ENCODE results near the gene FRMD1. TPM values are rescaled to one million over a fixed set of nuclear protein-coding genes. Genes with fewer than 3 reads are reported as not detected.

Gene FRMD1
- total and polyA plus RNA-seq, 2 donors (not counting 3 experiments of a cell fraction or from before 2014, with no cell fraction given): not detected

DNA sequence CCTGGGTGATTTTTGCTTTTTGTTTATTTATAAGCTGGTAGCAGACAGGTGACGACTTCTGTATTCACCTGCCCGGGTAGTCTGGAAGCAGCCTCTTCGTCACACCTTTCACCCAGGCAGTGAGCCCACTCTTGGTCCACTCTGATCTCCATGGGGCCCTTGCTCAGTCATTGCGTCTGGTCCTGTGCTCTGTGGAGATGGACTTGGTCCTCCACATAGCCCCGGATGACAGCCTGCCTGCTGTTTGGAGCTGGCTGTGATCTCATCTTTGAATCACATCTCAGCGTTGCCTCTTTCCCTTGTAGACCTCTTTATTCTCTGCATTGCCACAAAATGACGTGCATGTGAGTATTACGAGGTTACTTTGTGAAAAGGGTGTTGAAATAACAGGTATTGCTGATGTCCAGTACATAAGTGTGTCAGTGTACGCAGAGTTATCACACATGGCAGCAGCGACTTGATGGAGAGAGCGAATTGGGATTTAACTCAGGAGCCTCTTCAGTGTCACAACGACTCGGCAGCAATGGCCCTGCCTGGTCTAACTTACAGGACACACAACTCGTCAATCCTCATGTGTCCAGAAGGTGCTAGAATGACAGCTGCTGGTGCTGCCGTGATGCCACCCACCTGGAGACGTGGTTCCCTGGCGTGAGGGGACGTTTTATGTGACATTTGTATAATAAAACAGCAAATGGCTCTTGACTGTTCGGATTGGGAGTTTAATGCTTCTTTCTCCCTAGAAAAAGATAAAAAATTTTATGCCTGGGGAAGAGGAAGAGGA, 24.2 kb upstream of the FRMD1 start:
- H3K9ac ChIP-seq (replicated peaks; ENCODE audit: extremely low read depth, insufficient read depth, low read length): no peak overlapping the region
- POLR2A ChIA-PET: no interaction called here
- intact Hi-C loops (cut with micrococcal nuclease) (no loop called here), dilution Hi-C loops (cut with MboI; ENCODE audit: extremely low pct_ligation_motif_present, low sequenced_read_pairs) (no loop called here)
- TF ChIP-seq GATA2 (IDR thresholded peaks at IDR 0.05; ENCODE audit: insufficient read depth, insufficient read length, low read depth, low read length) (no peak), POLR2A (IDR thresholded peaks at IDR 0.05; ENCODE audit: low read depth, low read length) (no peak), FOS (IDR thresholded peaks at IDR 0.05; ENCODE audit: borderline replicate concordance, insufficient read depth, low read length) (no peak), POLR2AphosphoS5 (IDR thresholded peaks at IDR 0.05; ENCODE audit: insufficient read depth, low read depth, low read length) (no peak), EZH2 (IDR thresholded peaks at IDR 0.05; ENCODE audit: borderline replicate concordance, low read depth, low read length, severe bottlenecking) (no peak), MYC (IDR thresholded peaks at IDR 0.05; ENCODE audit: low read depth, low read length) (no peak), JUN (IDR thresholded peaks at IDR 0.05; ENCODE audit: borderline replicate concordance, insufficient read depth, insufficient read length, low read depth) (no peak)
- TF ChIP-seq, protein P1, sequence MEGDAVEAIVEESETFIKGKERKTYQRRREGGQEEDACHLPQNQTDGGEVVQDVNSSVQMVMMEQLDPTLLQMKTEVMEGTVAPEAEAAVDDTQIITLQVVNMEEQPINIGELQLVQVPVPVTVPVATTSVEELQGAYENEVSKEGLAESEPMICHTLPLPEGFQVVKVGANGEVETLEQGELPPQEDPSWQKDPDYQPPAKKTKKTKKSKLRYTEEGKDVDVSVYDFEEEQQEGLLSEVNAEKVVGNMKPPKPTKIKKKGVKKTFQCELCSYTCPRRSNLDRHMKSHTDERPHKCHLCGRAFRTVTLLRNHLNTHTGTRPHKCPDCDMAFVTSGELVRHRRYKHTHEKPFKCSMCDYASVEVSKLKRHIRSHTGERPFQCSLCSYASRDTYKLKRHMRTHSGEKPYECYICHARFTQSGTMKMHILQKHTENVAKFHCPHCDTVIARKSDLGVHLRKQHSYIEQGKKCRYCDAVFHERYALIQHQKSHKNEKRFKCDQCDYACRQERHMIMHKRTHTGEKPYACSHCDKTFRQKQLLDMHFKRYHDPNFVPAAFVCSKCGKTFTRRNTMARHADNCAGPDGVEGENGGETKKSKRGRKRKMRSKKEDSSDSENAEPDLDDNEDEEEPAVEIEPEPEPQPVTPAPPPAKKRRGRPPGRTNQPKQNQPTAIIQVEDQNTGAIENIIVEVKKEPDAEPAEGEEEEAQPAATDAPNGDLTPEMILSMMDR (IDR thresholded peaks at IDR 0.05; ENCODE audit: extremely low read depth in 1 of 2, insufficient read depth in 1 of 2, low read depth in 1 of 2, low read length in 2 of 2): no peak
- TF ChIP-seq, protein P2, sequence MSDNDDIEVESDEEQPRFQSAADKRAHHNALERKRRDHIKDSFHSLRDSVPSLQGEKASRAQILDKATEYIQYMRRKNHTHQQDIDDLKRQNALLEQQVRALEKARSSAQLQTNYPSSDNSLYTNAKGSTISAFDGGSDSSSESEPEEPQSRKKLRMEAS (IDR thresholded peaks at IDR 0.05; ENCODE audit: insufficient read depth, insufficient read length): no peak
- no peaks in the 10 kb centered on the region for H3K36me3 ChIP-seq (ENCODE audit: control insufficient read depth in 2 of 2, extremely low read depth in 1 of 2, insufficient read depth in 2 of 2, low read length in 2 of 2)
- no peaks in the 10 kb centered on the region for H4K20me1 ChIP-seq (replicated peaks; ENCODE audit: control insufficient read depth, extremely low read depth, insufficient read depth, low read length)
- no peak overlapping the region for H2AFZ ChIP-seq (ENCODE audit: low read depth, low read length)
- DNase-seq (ENCODE audit: low read depth, low spot score) (no peak), FAIRE-seq (no peak)
- H3K27me3 ChIP-seq (ENCODE audit: control insufficient read depth in 2 of 2, insufficient read depth in 2 of 2, low read length in 2 of 2): peaks cover 0 to 15% of the 10 kb centered on the region in 2 experiments
- H3K4me3 ChIP-seq (replicated peaks in 1 of 3; ENCODE audit: insufficient read depth in 1 of 3, low read depth in 1 of 3, low read length in 3 of 3): no peak overlapping the region
- H3K79me2 ChIP-seq (ENCODE audit: control insufficient read depth, insufficient read depth, low read length): no peaks in the 10 kb centered on the region
- CTCF ChIA-PET: no interaction called here
- no peaks in the 10 kb centered on the region for H3K9me1 ChIP-seq (replicated peaks; ENCODE audit: control insufficient read depth, extremely low read depth, insufficient read depth, low read length)
- no peak overlapping the region for H3K4me2 ChIP-seq (ENCODE audit: insufficient read depth, low read length)
- H3K27ac ChIP-seq (ENCODE audit: insufficient read depth, low read depth, low read length): no peak overlapping the region
- no TSS peak for BruUV-seq (replicated peaks)
- H3K4me1 ChIP-seq (ENCODE audit: control insufficient read depth, extremely low read depth, insufficient read depth, low read length): no peaks in the 10 kb centered on the region
- no peaks in the 10 kb centered on the region for H3K9me3 ChIP-seq (replicated peaks; ENCODE audit: control insufficient read depth, insufficient read depth, low read length)
